HepG2 (cell line): Measurements from ENCODE around the gene SGCE. TPM values are rescaled to one million over a fixed set of nuclear protein-coding genes. Genes with fewer than 3 reads are reported as not detected.

ENCODE experiments used
- CBFB ChIP-seq: sonication (generic); formaldehyde crosslinking; IDR thresholded peaks from 2 replicates; pipeline ENCODE4 v1.4.0; 2020; ENCODE audit warnings: missing genetic modification reagents
- ETS1 ChIP-seq: sonication (generic); formaldehyde crosslinking; IDR thresholded peaks from 2 replicates; pipeline ENCODE4 v1.4.0; 2020; ENCODE audit warnings: missing genetic modification reagents
- KMT2B ChIP-seq: IDR thresholded peaks from 2 replicates; pipeline ENCODE4 v1.6.1; 2016; ENCODE audit warnings: missing genetic modification reagents, missing compliant biosample characterization
- SOX5 ChIP-seq: IDR thresholded peaks from 2 replicates; pipeline ENCODE4 v1.6.1; 2016; ENCODE audit warnings: borderline replicate concordance
- TEAD2 ChIP-seq: sonication (generic); formaldehyde crosslinking; IDR thresholded peaks from 2 replicates; pipeline ENCODE4 v1.9.0; 2021; ENCODE audit warnings: missing genetic modification reagents
- ZFP37 ChIP-seq: sonication (generic); formaldehyde crosslinking; IDR thresholded peaks from 2 replicates; pipeline ENCODE4 v1.4.0; 2020; ENCODE audit warnings: missing genetic modification reagents, borderline replicate concordance
- ZNF326 ChIP-seq: sonication (generic); formaldehyde crosslinking; IDR thresholded peaks from 2 replicates; pipeline ENCODE4 v1.4.0; 2020; ENCODE audit warnings: missing genetic modification reagents, borderline replicate concordance
- ZNF335 ChIP-seq: sonication (generic); formaldehyde crosslinking; IDR thresholded peaks from 2 replicates; pipeline ENCODE4 v1.4.0; 2020; ENCODE audit warnings: missing genetic modification reagents
- ZNF446 ChIP-seq: sonication (generic); formaldehyde crosslinking; IDR thresholded peaks from 2 replicates; pipeline ENCODE4 v1.5.0; 2020; ENCODE audit warnings: mild to moderate bottlenecking, missing genetic modification reagents
- ZNF546 ChIP-seq: sonication (generic); formaldehyde crosslinking; conservative IDR thresholded peaks from 2 replicates; pipeline ENCODE4 v1.8.1; 2023; ENCODE audit warnings: mild to moderate bottlenecking, missing genetic modification reagents
- ZNF562 ChIP-seq: sonication (generic); formaldehyde crosslinking; IDR thresholded peaks from 2 replicates; pipeline ENCODE4 v1.8.0; 2022; ENCODE audit warnings: missing genetic modification reagents, borderline replicate concordance
- polyA plus RNA-seq, 8 experiments: library from polyadenylated mRNA; depleted of rRNA in 3 of 8; stranded (reverse) in 7 of 8; unstranded in 1 of 8; fragments of >200 nt; fragmentation: Illumina TruSeq in 4 of 8; extraction: Trizol in 4 of 8; gene quantifications; 2 replicates each; pipeline versions ENCODE4 v1.2.1 to v1.2.3, GENCODE V29; 2011 to 2016; ENCODE audit warnings: low read depth in 4 of 8, missing spikeins in 1 of 8, mixed read lengths in 1 of 8; ENCODE audit not compliant: insufficient read depth in 1 of 8
- total RNA-seq, 5 experiments: library from RNA; depleted of rRNA; stranded (reverse); fragments of >200 nt; fragmentation: Illumina TruSeq; extraction: Trizol; gene quantifications; 2 replicates each; pipeline ENCODE4 v1.2.3, GENCODE V29; 2016; ENCODE audit warnings: low read depth in 1 of 5
- TF ChIP-seq, protein P1 (sequence below): sonication (generic); formaldehyde crosslinking; IDR thresholded peaks from 2 replicates; pipeline ENCODE4 v1.4.0; 2020; ENCODE audit warnings: low read depth, mild to moderate bottlenecking, missing genetic modification reagents
- TF ChIP-seq, protein P2 (sequence below): sonication (generic); formaldehyde crosslinking; IDR thresholded peaks from 2 replicates; pipeline ENCODE4 v1.4.0; 2020; ENCODE audit warnings: missing genetic modification reagents, borderline replicate concordance
- TF ChIP-seq, protein P3 (sequence below): sonication (generic); formaldehyde crosslinking; IDR thresholded peaks from 2 replicates; pipeline ENCODE4 v1.5.1; 2020; ENCODE audit warnings: missing genetic modification reagents, mild to moderate bottlenecking, borderline replicate concordance
- TF ChIP-seq, protein P4 (sequence below): IDR thresholded peaks from 2 replicates; pipeline ENCODE4 v1.6.1; 2012; ENCODE audit warnings: low read length, improper control_type of control experiment

Gene SGCE
- total and polyA plus RNA-seq, 2 of the 13 experiments (the other 11 are each of a cell fraction or from before 2014, with no cell fraction given) = 52.3 to 71.1 TPM

GRCh38 chr7:94642838-94643653 is 12.9 kb downstream of the SGCE start (continued):
- TF ChIP-seq ETS1 (CRISPR knock-in tag) (no peak), ZNF546 (CRISPR knock-in tag) (no peak), ZFP37 (CRISPR knock-in tag) (no peak), ZNF326 (no peak), ZNF335 (CRISPR knock-in tag) (0 out of 2 replicates have a peak, but pooled peaks have one; percentile 29), ZNF446 (CRISPR knock-in tag) (no peak), SOX5 (CRISPR knock-in tag) (peak; percentile 94), CBFB (CRISPR knock-in tag) (peak; percentile 83), KMT2B (CRISPR knock-in tag) (peak; percentile 16; the same call in 1 of the 2 replicates), TEAD2 (CRISPR knock-in tag) (no peak), ZNF562 (CRISPR knock-in tag) (no peak)
- TF ChIP-seq, protein P1, sequence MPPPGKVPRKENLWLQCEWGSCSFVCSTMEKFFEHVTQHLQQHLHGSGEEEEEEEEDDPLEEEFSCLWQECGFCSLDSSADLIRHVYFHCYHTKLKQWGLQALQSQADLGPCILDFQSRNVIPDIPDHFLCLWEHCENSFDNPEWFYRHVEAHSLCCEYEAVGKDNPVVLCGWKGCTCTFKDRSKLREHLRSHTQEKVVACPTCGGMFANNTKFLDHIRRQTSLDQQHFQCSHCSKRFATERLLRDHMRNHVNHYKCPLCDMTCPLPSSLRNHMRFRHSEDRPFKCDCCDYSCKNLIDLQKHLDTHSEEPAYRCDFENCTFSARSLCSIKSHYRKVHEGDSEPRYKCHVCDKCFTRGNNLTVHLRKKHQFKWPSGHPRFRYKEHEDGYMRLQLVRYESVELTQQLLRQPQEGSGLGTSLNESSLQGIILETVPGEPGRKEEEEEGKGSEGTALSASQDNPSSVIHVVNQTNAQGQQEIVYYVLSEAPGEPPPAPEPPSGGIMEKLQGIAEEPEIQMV (CRISPR knock-in tag) = no peak
- TF ChIP-seq, protein P2, sequence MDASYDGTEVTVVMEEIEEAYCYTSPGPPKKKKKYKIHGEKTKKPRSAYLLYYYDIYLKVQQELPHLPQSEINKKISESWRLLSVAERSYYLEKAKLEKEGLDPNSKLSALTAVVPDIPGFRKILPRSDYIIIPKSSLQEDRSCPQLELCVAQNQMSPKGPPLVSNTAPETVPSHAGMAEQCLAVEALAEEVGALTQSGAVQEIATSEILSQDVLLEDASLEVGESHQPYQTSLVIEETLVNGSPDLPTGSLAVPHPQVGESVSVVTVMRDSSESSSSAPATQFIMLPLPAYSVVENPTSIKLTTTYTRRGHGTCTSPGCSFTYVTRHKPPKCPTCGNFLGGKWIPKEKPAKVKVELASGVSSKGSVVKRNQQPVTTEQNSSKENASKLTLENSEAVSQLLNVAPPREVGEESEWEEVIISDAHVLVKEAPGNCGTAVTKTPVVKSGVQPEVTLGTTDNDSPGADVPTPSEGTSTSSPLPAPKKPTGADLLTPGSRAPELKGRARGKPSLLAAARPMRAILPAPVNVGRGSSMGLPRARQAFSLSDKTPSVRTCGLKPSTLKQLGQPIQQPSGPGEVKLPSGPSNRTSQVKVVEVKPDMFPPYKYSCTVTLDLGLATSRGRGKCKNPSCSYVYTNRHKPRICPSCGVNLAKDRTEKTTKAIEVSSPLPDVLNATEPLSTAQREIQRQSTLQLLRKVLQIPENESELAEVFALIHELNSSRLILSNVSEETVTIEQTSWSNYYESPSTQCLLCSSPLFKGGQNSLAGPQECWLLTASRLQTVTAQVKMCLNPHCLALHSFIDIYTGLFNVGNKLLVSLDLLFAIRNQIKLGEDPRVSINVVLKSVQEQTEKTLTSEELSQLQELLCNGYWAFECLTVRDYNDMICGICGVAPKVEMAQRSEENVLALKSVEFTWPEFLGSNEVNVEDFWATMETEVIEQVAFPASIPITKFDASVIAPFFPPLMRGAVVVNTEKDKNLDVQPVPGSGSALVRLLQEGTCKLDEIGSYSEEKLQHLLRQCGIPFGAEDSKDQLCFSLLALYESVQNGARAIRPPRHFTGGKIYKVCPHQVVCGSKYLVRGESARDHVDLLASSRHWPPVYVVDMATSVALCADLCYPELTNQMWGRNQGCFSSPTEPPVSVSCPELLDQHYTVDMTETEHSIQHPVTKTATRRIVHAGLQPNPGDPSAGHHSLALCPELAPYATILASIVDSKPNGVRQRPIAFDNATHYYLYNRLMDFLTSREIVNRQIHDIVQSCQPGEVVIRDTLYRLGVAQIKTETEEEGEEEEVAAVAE (CRISPR knock-in tag) = peak; percentile 32; the same call in 1 of the 2 replicates
- TF ChIP-seq, protein P3, sequence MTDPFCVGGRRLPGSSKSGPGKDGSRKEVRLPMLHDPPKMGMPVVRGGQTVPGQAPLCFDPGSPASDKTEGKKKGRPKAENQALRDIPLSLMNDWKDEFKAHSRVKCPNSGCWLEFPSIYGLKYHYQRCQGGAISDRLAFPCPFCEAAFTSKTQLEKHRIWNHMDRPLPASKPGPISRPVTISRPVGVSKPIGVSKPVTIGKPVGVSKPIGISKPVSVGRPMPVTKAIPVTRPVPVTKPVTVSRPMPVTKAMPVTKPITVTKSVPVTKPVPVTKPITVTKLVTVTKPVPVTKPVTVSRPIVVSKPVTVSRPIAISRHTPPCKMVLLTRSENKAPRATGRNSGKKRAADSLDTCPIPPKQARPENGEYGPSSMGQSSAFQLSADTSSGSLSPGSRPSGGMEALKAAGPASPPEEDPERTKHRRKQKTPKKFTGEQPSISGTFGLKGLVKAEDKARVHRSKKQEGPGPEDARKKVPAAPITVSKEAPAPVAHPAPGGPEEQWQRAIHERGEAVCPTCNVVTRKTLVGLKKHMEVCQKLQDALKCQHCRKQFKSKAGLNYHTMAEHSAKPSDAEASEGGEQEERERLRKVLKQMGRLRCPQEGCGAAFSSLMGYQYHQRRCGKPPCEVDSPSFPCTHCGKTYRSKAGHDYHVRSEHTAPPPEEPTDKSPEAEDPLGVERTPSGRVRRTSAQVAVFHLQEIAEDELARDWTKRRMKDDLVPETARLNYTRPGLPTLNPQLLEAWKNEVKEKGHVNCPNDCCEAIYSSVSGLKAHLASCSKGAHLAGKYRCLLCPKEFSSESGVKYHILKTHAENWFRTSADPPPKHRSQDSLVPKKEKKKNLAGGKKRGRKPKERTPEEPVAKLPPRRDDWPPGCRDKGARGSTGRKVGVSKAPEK (CRISPR knock-in tag) = no peak
- TF ChIP-seq, protein P4, sequence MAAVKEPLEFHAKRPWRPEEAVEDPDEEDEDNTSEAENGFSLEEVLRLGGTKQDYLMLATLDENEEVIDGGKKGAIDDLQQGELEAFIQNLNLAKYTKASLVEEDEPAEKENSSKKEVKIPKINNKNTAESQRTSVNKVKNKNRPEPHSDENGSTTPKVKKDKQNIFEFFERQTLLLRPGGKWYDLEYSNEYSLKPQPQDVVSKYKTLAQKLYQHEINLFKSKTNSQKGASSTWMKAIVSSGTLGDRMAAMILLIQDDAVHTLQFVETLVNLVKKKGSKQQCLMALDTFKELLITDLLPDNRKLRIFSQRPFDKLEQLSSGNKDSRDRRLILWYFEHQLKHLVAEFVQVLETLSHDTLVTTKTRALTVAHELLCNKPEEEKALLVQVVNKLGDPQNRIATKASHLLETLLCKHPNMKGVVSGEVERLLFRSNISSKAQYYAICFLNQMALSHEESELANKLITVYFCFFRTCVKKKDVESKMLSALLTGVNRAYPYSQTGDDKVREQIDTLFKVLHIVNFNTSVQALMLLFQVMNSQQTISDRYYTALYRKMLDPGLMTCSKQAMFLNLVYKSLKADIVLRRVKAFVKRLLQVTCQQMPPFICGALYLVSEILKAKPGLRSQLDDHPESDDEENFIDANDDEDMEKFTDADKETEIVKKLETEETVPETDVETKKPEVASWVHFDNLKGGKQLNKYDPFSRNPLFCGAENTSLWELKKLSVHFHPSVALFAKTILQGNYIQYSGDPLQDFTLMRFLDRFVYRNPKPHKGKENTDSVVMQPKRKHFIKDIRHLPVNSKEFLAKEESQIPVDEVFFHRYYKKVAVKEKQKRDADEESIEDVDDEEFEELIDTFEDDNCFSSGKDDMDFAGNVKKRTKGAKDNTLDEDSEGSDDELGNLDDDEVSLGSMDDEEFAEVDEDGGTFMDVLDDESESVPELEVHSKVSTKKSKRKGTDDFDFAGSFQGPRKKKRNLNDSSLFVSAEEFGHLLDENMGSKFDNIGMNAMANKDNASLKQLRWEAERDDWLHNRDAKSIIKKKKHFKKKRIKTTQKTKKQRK = no peak
